Activated CD4-positive, alpha-beta T cell treated with anti-CD3 and anti-CD28 coated beads for 48 hours (primary cell): ENCODE results near the gene HIPK4.
"Not testable (repeated sequence)": the region's sequence is repeated elsewhere in the genome, so short reads cannot be mapped to it uniquely, and the experiment has no call there.

Experiments
- DNase-seq: peaks from one replicate; pipeline ENCODE4 v3.0.0-alpha.2; 2020

HIPK4 gene, protein sequence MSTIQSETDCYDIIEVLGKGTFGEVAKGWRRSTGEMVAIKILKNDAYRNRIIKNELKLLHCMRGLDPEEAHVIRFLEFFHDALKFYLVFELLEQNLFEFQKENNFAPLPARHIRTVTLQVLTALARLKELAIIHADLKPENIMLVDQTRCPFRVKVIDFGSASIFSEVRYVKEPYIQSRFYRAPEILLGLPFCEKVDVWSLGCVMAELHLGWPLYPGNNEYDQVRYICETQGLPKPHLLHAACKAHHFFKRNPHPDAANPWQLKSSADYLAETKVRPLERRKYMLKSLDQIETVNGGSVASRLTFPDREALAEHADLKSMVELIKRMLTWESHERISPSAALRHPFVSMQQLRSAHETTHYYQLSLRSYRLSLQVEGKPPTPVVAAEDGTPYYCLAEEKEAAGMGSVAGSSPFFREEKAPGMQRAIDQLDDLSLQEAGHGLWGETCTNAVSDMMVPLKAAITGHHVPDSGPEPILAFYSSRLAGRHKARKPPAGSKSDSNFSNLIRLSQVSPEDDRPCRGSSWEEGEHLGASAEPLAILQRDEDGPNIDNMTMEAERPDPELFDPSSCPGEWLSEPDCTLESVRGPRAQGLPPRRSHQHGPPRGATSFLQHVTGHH

GRCh38 chr19:40390084-40390742 lies at the start of gene HIPK4:
Gene HIPK4 (minus strand): TSS chr19:40390181. CDS start chr19:40389902, 279 bp downstream.
- no peak for DNase-seq

GRCh38 chr19:40438284-40438683 lies 48.3 kb upstream of the HIPK4 start:
- no peak for DNase-seq

GRCh38 chr19:40433391-40434216 lies 43.6 kb upstream of the HIPK4 start:
- peak; percentile 59 for DNase-seq

DNA sequence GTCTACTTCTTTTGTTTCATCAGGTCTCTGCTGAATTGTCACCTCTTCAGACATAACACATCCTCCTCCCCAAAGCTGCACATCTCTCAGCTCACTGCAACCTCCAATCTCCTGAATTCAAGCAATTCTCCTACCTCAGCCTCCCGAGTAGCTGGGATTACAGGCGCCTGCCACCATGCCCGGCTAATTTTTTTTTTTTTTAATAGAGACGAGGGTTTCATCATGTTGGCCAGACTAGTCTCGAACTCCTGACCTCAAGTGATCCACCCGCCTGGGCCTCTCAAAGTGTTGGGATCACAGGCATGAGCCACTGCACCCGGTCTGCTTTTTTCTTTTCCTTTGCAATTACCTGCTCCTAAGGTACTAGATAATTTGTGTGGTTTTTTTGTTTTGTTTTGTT lies 42.8 kb upstream of the HIPK4 start:
- not testable (repeated sequence) for DNase-seq

DNA sequence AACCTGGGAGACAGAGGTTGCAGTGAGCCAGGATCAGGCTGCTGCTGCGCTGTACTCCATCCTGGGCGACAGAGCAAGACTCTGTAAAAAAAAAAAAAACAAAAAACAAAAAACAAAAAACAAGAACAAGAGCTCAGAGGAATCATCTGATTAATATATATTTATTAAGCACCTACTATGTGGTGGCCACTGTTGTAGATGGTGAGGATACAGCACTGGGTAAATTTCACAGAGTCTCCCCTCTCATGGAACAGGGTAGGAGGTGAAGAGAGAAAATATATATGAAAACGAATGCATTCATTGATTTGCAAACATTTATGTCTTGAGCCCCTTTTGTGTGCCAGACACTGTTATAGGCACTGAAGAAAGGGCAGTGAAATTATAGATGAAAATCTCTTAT lies 41.7 kb upstream of the HIPK4 start:
- no peak for DNase-seq

DNA sequence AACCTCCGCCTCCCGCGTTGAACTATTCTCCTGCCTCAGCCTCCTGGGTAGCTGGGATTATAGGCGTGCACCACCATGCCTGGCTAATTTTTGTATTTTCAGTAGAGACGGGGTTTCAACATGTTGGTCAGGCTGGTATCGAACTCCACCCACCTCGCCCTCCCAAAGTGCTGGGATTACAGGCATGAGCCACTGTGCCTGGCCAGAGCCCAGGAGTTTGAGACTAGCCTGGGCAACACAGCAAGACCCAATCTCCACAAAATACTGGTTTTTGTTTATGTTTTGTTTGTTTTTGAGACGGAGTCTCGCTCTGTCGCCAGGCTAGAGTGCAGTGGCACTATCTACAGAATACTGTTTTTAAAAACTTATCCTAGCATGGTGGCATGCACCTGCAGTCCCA lies 40.3 kb upstream of the HIPK4 start:
- not testable (repeated sequence) for DNase-seq

- DNase-seq, result not testable (repeated sequence)
Observed at GRCh38 chr19:40428197-40428596, 38.2 kb upstream of the HIPK4 start.

- DNase-seq, result peak; percentile 100
Observed at GRCh38 chr19:40425450-40426287, 35.7 kb upstream of the HIPK4 start, which contains the start of gene SERTAD1. Gene SERTAD1 (minus strand): TSS chr19:40425992. CDS start chr19:40423546, 2,446 bp downstream.

GRCh38 chr19:40424637-40425449 lies 34.9 kb upstream of the HIPK4 start:
- no peak for DNase-seq

DNA sequence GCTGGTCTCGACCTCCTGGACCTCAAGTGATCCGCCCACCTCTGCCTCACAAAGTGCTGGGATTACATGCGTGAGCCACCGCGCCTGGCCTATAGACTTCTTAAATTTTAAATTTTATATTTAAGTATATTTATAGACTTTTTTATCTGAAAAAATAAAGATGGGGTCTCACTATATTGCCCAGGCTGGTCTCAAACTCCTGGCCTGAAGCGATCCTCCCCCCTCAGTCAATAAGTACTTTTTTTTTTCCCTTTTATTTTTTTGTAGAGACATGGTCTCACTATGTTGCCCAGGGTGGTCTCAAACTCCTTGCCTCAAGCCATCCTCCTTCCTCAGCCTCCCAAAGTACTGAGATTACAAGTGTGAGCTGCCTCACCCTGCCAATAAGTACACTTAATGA lies 34.0 kb upstream of the HIPK4 start:
- DNase-seq, result no peak

GRCh38 chr19:40422748-40423566 lies 33.0 kb upstream of the HIPK4 start:
- no peak for DNase-seq

GRCh38 chr19:40421993-40422747 lies 32.2 kb upstream of the HIPK4 start:
- no peak for DNase-seq

GRCh38 chr19:40420766-40421765 lies 31.1 kb upstream of the HIPK4 start:
- peak; percentile 78 for DNase-seq

- no peak for DNase-seq
Observed at GRCh38 chr19:40420451-40420765, 30.4 kb upstream of the HIPK4 start.

- DNase-seq, result no peak
Observed at GRCh38 chr19:40419780-40420179, 29.8 kb upstream of the HIPK4 start.

GRCh38 chr19:40419066-40419612 lies 29.2 kb upstream of the HIPK4 start:
- DNase-seq, result no peak

DNA sequence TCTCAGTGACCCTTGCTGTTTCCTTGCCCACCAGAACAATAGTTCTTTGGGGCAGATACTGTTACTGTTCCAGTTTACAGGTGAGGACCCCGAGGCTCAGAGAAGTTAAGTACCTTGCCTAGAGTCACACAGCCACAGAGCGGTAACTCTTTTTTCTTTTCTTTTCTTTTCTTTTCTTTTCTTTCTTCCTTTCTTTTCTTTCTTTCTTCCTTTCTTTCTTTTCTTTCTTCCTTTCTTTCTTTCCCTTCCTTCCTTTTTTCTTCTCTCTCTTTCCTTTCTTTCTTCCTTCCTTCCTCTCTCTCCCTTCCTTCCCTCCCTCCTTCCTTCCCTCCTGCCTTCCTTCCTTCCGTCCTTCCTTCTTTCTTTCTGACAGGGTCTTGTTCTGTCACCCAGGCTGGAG lies 28.1 kb upstream of the HIPK4 start:
- DNase-seq, result no peak

DNA sequence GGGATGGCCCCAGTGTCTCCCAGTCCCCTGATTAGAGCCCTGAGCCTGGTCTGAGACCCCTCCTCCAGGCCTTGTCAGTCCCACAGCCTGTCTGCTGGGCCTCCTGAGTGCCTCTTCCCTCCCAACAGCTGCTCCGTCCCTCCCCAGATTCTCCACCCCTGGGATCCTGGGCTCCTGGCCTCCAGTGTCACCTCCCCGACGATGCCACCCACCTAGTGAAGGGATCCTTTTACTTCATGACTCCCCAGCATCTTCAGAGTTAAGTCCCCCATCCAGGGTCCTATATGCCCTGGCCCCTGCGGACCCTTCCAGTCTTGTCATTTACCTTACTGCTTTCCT lies 27.6 kb upstream of the HIPK4 start:
- DNase-seq, result no peak
